PFSK-1 (cell line): ENCODE results near the gene LIX1.

ENCODE experiments used
- FOXP2 ChIP-seq: optimal IDR thresholded peaks from 2 replicates; pipeline ENCODE3; 2011; ENCODE audit warnings: borderline replicate concordance, control low read depth, inconsistent platforms; ENCODE audit not compliant: insufficient read depth; ENCODE audit errors: extremely low read length, extremely low read depth
- POLR2AphosphoS5 ChIP-seq: IDR thresholded peaks from 2 replicates; pipeline ENCODE4 v1.6.1; 2012; ENCODE audit warnings: low read depth, mild to moderate bottlenecking, control low read depth, low read length, moderate library complexity
- SIN3A ChIP-seq: IDR thresholded peaks from 2 replicates; pipeline ENCODE4 v1.6.1; 2012; ENCODE audit warnings: mild to moderate bottlenecking, low read length, moderate library complexity, borderline replicate concordance; ENCODE audit not compliant: insufficient read depth
- TAF1 ChIP-seq: IDR thresholded peaks from 2 replicates; pipeline ENCODE4 v1.6.1; 2012; ENCODE audit warnings: low read length, control low read depth, borderline replicate concordance; ENCODE audit not compliant: insufficient read depth
- TF ChIP-seq, protein P1 (sequence below), 2 experiments: IDR thresholded peaks; 2 replicates each; pipeline versions ENCODE4 v1.6.1 to v1.8.0; 2011 to 2012; ENCODE audit warnings: low read depth in 2 of 2, low read length in 2 of 2, control low read depth in 1 of 2, inconsistent platforms in 1 of 2, mild to moderate bottlenecking in 1 of 2, moderate library complexity in 1 of 2; ENCODE audit not compliant: insufficient read depth in 1 of 2

LIX1 gene

DNA sequence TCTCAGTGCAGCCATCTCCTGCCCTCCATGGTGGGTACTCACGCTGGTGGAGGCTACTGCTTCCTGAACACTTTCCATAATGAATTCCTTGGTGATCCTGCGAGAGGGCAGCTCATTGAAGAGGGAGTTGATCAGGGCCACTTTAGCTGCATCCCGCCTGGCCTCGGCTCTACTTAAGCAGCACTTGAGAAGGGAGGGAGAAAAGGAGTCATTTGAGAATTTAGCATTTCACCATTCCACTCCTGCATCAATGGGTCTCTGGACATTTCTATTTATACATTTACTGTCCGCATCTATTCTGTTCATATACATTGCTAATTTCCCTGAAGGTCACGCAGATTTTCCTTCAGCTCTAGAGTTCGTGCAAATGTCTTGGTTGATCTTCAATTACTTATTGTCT is 35.1 kb downstream of the LIX1 start:
- TF ChIP-seq SIN3A (no peak), FOXP2 (no peak), TAF1 (no peak)

GRCh38 chr5:97106216-97106581 is 36.2 kb downstream of the LIX1 start:
- TF ChIP-seq POLR2AphosphoS5, result no peak
- no peak for TF ChIP-seq FOXP2
- TF ChIP-seq, protein P1, sequence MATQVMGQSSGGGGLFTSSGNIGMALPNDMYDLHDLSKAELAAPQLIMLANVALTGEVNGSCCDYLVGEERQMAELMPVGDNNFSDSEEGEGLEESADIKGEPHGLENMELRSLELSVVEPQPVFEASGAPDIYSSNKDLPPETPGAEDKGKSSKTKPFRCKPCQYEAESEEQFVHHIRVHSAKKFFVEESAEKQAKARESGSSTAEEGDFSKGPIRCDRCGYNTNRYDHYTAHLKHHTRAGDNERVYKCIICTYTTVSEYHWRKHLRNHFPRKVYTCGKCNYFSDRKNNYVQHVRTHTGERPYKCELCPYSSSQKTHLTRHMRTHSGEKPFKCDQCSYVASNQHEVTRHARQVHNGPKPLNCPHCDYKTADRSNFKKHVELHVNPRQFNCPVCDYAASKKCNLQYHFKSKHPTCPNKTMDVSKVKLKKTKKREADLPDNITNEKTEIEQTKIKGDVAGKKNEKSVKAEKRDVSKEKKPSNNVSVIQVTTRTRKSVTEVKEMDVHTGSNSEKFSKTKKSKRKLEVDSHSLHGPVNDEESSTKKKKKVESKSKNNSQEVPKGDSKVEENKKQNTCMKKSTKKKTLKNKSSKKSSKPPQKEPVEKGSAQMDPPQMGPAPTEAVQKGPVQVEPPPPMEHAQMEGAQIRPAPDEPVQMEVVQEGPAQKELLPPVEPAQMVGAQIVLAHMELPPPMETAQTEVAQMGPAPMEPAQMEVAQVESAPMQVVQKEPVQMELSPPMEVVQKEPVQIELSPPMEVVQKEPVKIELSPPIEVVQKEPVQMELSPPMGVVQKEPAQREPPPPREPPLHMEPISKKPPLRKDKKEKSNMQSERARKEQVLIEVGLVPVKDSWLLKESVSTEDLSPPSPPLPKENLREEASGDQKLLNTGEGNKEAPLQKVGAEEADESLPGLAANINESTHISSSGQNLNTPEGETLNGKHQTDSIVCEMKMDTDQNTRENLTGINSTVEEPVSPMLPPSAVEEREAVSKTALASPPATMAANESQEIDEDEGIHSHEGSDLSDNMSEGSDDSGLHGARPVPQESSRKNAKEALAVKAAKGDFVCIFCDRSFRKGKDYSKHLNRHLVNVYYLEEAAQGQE (IDR thresholded peaks at IDR 0.05; ENCODE audit: insufficient read depth in 1 of 2, low read depth in 2 of 2, low read length in 2 of 2), result no peak
- no peak for TF ChIP-seq SIN3A
- no peak for TF ChIP-seq TAF1

- TF ChIP-seq FOXP2 (no peak), SIN3A (no peak), POLR2AphosphoS5 (no peak), TAF1 (no peak)
- TF ChIP-seq, protein P1 (IDR thresholded peaks at IDR 0.05; ENCODE audit: insufficient read depth in 1 of 2, low read depth in 2 of 2, low read length in 2 of 2), result no peak
These were observed 36.8 kb downstream of the LIX1 start for GRCh38 chr5:97105501-97106215.

GRCh38 chr5:97102010-97102470 is 40.4 kb downstream of the LIX1 start:
- TF ChIP-seq FOXP2, result no peak
- TF ChIP-seq SIN3A, result no peak
- no peak for TF ChIP-seq TAF1
- no peak for TF ChIP-seq POLR2AphosphoS5
- TF ChIP-seq, protein P1 (IDR thresholded peaks at IDR 0.05; ENCODE audit: insufficient read depth in 1 of 2, low read depth in 2 of 2, low read length in 2 of 2), result no peak

GRCh38 chr5:97101189-97101910 is 41.1 kb downstream of the LIX1 start:
- TF ChIP-seq, protein P1 (IDR thresholded peaks at IDR 0.05; ENCODE audit: insufficient read depth in 1 of 2, low read depth in 2 of 2, low read length in 2 of 2), result no peak
- no peak for TF ChIP-seq TAF1
- TF ChIP-seq FOXP2, result no peak
- no peak for TF ChIP-seq SIN3A
- TF ChIP-seq POLR2AphosphoS5, result no peak
